Caco-2 (cell line): ENCODE results near the gene IER3. TPM values are rescaled to one million over a fixed set of nuclear protein-coding genes. Genes with fewer than 3 reads are reported as not detected.

ENCODE experiments used
- BruUV-seq: library from RNA; stranded (reverse); fragments of 400-500 nt; replicated peaks from 2 replicates; lab custom pipeline; 2021; lab: Mats Ljungman, UMichigan
- CTCF ChIA-PET: fragments of 300-600 bp; sonication (Branson Sonifier 250); formaldehyde crosslinking; loops from one replicate; lab custom pipeline; 2022; ENCODE audit warnings: antibody characterized with exemption; lab: Charles Lee
- POLR2A ChIA-PET: fragments of 300-600 bp; sonication (Branson Sonifier 250); formaldehyde crosslinking; loops from one replicate; lab custom pipeline; 2022; ENCODE audit warnings: antibody characterized with exemption; lab: Charles Lee
- DNase-seq, 2 experiments: peaks; one replicate each; pipeline versions ENCODE4 v3.0.0 to v3.0.0-alpha.2; 2020 to 2022
- H3K27me3 ChIP-seq: replicated peaks from 2 replicates; pipeline ENCODE4 v1.6.0; 2011; ENCODE audit warnings: low read length; ENCODE audit not compliant: control insufficient read depth, insufficient read depth
- H3K36me3 ChIP-seq: 2 replicates; pipeline ENCODE4 v1.5.1; 2011; ENCODE audit warnings: low read length; ENCODE audit not compliant: control insufficient read depth, insufficient read depth
- H3K4me1 ChIP-seq: fragments of 250-450 bp; sonication (Bioruptor Pico); 2 replicates; pipeline ENCODE4 v1.5.1; 2020; ENCODE audit warnings: mild to moderate bottlenecking
- H3K4me3 ChIP-seq: 2 replicates; pipeline ENCODE4 v1.5.1; 2011; ENCODE audit warnings: low read depth, mild to moderate bottlenecking, control low read depth, low read length
- H3K9me3 ChIP-seq: fragments of 250-450 bp; sonication (Bioruptor Pico); 2 replicates; pipeline ENCODE4 v1.5.1; 2020; ENCODE audit warnings: mild to moderate bottlenecking, moderate library complexity
- H3K27ac Mint-ChIP-seq: one replicate; pipeline ENCODE4 v1.8.0; 2022; ENCODE audit warnings: mixed read lengths; ENCODE audit not compliant: unreplicated experiment
- H3K27me3 Mint-ChIP-seq: one replicate; pipeline ENCODE4 v1.8.0; 2022; ENCODE audit warnings: mixed read lengths; ENCODE audit not compliant: insufficient read depth, unreplicated experiment
- H3K36me3 Mint-ChIP-seq: one replicate; pipeline ENCODE4 v1.8.0; 2022; ENCODE audit warnings: mild to moderate bottlenecking, mixed read lengths; ENCODE audit not compliant: insufficient read depth, unreplicated experiment
- H3K4me1 Mint-ChIP-seq: one replicate; pipeline ENCODE4 v1.8.0; 2022; ENCODE audit warnings: low read depth, mixed read lengths; ENCODE audit not compliant: unreplicated experiment
- H3K4me3 Mint-ChIP-seq: one replicate; pipeline ENCODE4 v1.8.0; 2022; ENCODE audit warnings: mild to moderate bottlenecking, moderate library complexity, mixed read lengths; ENCODE audit not compliant: unreplicated experiment
- H3K9me3 Mint-ChIP-seq: one replicate; pipeline ENCODE4 v1.8.0; 2022; ENCODE audit warnings: mixed read lengths; ENCODE audit not compliant: unreplicated experiment
- intact Hi-C: fragments of 100-400 bp; cut with micrococcal nuclease; formaldehyde crosslinking; loops from one replicate; pipeline ENCODE4 v1.10.0; 2022; ENCODE audit not compliant: unreplicated experiment
- total RNA-seq: library from RNA; stranded (reverse); gene quantifications from 2 replicates; pipeline ENCODE4 v1.2.3, GENCODE V29; 2022
- TF ChIP-seq, protein P1 (sequence below), 2 experiments: fragments of 200-600 bp in 1 of 2; IDR thresholded peaks; 1 replicate in 1 of 2; 2 replicates in 1 of 2; pipeline versions ENCODE4 v1.5.1 to v1.8.0; 2011 to 2022; ENCODE audit warnings: antibody characterized with exemption in 1 of 2, control low read depth in 1 of 2, inconsistent platforms in 1 of 2, low read depth in 1 of 2, low read length in 1 of 2, mild to moderate bottlenecking in 1 of 2, moderate library complexity in 1 of 2; ENCODE audit not compliant: insufficient read depth in 1 of 2, severe bottlenecking in 1 of 2, unreplicated experiment in 1 of 2

IER3 gene
- total RNA-seq, 1 experiment from 2014 or later: 13.0 TPM

DNA sequence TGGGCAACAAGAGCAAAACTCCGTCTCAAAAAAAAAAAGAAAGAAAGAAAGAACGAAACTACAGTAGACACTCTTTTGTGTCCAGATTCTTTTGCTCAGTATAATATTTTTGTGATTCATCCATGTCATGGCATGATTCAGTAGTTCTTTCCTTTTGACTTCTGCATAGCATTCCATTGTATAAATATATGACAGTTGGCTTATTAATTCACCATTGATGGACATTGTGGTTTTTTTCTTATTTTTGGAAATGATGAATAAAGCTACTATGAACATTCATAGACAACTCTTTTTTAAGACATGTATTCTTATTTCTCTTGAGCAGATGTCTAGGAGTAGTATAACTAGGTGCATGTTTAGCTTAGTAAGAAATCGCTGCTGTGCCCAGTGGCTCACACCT is 10.3 kb upstream of the IER3 start:
- no peaks in the 10 kb centered on the region for H3K9me3 Mint-ChIP-seq
- H3K4me3 Mint-ChIP-seq: no peak overlapping the region
- Histone ChIP-seq H3K36me3 (no peaks in the 10 kb centered on the region), H3K27me3 (no peaks in the 10 kb centered on the region), H3K4me1 (peaks cover 16% of the 10 kb centered on the region), H3K4me3 (no peak overlapping the region), H3K9me3 (no peaks in the 10 kb centered on the region)
- H3K27ac Mint-ChIP-seq: no peak overlapping the region
- ChIA-PET CTCF (no interaction called here), POLR2A (interaction anchor here (0.6 kb wide), 1 partner anchor 31 kb away, joined by 6 read pairs; no protein-coding TSS in a partner anchor)
- no peak for DNase-seq
- peaks cover 21% of the 10 kb centered on the region for H3K4me1 Mint-ChIP-seq
- BruUV-seq: no TSS peak
- peaks cover 2% of the 10 kb centered on the region for H3K36me3 Mint-ChIP-seq
- intact Hi-C loops: no loop called here
- H3K27me3 Mint-ChIP-seq: no peaks in the 10 kb centered on the region
- TF ChIP-seq, protein P1, sequence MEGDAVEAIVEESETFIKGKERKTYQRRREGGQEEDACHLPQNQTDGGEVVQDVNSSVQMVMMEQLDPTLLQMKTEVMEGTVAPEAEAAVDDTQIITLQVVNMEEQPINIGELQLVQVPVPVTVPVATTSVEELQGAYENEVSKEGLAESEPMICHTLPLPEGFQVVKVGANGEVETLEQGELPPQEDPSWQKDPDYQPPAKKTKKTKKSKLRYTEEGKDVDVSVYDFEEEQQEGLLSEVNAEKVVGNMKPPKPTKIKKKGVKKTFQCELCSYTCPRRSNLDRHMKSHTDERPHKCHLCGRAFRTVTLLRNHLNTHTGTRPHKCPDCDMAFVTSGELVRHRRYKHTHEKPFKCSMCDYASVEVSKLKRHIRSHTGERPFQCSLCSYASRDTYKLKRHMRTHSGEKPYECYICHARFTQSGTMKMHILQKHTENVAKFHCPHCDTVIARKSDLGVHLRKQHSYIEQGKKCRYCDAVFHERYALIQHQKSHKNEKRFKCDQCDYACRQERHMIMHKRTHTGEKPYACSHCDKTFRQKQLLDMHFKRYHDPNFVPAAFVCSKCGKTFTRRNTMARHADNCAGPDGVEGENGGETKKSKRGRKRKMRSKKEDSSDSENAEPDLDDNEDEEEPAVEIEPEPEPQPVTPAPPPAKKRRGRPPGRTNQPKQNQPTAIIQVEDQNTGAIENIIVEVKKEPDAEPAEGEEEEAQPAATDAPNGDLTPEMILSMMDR (IDR thresholded peaks at IDR 0.05; ENCODE audit: insufficient read depth in 1 of 2, low read depth in 1 of 2, low read length in 1 of 2, severe bottlenecking in 1 of 2, unreplicated experiment in 1 of 2): no peak

DNA sequence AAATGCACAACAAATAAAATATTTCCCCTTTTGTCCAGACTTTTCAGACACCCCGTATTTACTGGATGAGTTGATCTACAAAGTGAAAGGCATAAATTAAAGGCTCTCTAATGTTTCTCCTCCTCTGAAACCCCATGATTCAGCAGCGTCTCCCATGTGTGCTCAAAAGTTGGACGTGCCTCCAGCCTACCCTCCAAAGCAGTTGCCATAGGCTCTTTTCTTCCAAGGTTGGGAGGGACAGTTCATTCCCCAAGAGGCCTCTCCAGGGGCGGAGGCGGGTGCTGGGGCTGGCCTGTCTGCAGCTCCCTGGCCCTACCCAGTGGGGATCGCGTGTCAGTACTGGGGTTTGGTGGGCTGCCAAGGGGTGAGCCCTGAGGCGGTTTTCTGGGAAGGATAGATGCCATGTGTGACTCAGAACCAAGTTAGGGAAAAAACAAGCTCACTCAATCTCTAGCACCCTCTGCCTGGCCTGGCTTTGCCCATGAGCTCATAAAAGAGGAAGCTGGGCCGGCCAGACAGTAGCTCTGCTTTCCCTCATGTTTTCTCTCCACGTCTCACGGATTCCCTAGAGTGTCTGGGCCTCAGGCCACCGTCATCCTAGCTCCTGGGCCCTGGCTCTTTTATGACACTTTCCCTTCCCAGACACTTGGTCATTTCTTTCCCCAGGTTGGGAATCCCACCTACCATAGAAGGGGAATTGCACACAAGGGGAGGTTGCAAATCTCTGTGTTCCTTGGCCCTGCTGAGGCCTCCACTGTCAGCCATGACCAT is 8.0 kb upstream of the IER3 start:
- Mint-ChIP-seq H3K36me3 (no peaks in the 10 kb centered on the region), H3K27me3 (no peaks in the 10 kb centered on the region), H3K27ac (peak overlapping the region; percentile 37), H3K4me3 (no peak overlapping the region), H3K4me1 (peaks cover 30% of the 10 kb centered on the region), H3K9me3 (no peaks in the 10 kb centered on the region)
- intact Hi-C loops: no loop called here
- no peaks in the 10 kb centered on the region for H3K27me3 ChIP-seq
- no TSS peak for BruUV-seq
- no peaks in the 10 kb centered on the region for H3K9me3 ChIP-seq
- DNase-seq: no peak
- ChIA-PET POLR2A (no interaction called here), CTCF (no interaction called here)
- TF ChIP-seq, protein P1 (IDR thresholded peaks at IDR 0.05; ENCODE audit: insufficient read depth in 1 of 2, low read depth in 1 of 2, low read length in 1 of 2, severe bottlenecking in 1 of 2, unreplicated experiment in 1 of 2): no peak
- H3K4me3 ChIP-seq: no peak overlapping the region
- H3K36me3 ChIP-seq: no peaks in the 10 kb centered on the region
- H3K4me1 ChIP-seq: peaks cover 21% of the 10 kb centered on the region

DNA sequence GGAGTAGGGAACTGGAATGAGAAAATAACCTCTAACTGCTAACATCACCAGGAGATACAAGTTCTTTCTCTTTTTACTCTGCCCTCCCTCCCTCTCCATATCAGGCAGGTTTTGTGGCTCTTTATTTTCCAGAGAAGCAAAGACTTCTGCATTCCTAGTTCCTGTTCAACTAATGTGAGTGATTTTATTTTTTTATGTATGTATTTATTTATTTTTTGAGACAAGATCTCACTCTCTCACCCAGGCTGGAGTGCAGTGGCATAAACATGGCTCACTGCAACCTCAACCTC is 6.0 kb upstream of the IER3 start:
- Mint-ChIP-seq H3K4me3 (no peak overlapping the region), H3K9me3 (no peaks in the 10 kb centered on the region), H3K27me3 (no peaks in the 10 kb centered on the region), H3K27ac (peak overlapping the region; percentile 90), H3K36me3 (no peaks in the 10 kb centered on the region), H3K4me1 (peaks cover 30% of the 10 kb centered on the region)
- Histone ChIP-seq H3K4me1 (peaks cover 22% of the 10 kb centered on the region), H3K27me3 (no peaks in the 10 kb centered on the region), H3K36me3 (no peaks in the 10 kb centered on the region), H3K9me3 (no peaks in the 10 kb centered on the region), H3K4me3 (no peak overlapping the region)
- no peak for DNase-seq
- ChIA-PET POLR2A (no interaction called here), CTCF (no interaction called here)
- intact Hi-C loops: no loop called here
- TF ChIP-seq, protein P1 (IDR thresholded peaks at IDR 0.05; ENCODE audit: insufficient read depth in 1 of 2, low read depth in 1 of 2, low read length in 1 of 2, severe bottlenecking in 1 of 2, unreplicated experiment in 1 of 2): no peak
- BruUV-seq: no TSS peak
